ENCODE measurements around the gene CLTA.
"Not testable (repeated sequence)": the region's sequence is repeated elsewhere in the genome, so short reads cannot be mapped to it uniquely, and the experiment has no call there.

CLTA gene

DNA sequence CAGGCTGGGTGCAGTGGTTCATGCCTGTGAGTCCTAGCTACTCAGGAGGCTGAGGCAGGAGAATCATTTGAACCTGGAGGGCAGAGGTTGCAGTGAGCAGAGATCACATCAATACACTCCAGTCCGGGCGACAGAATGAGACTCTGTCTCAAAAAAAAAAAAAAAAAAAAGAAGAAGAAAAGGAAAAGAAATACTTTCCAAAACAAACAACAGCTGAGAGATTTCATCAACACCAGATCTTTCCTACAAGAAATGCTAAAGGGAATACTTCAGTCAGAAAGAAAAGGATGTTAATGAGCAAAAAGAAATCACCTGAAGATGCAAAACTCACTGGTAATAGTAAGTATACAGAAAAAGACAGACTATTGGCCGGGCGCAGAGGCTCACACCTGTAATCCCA, 13.2 kb upstream of the CLTA start:
- peaks cover 33% of the 10 kb centered on the region for H3K27me3 Mint-ChIP-seq
- DNase-seq, result no peak
- no peak overlapping the region for H3K4me3 Mint-ChIP-seq
- H3K4me1 Mint-ChIP-seq, result peaks cover 10% of the 10 kb centered on the region
- H3K27ac Mint-ChIP-seq, result no peak overlapping the region
- H3K9me3 Mint-ChIP-seq, result no peaks in the 10 kb centered on the region
- CTCF ChIA-PET, result interaction anchor here (0.7 kb wide), 2 partner anchors 76 to 132 kb away, joined by 3 to 4 read pairs; no protein-coding TSS in a partner anchor
- H3K36me3 Mint-ChIP-seq, result no peaks in the 10 kb centered on the region

DNA sequence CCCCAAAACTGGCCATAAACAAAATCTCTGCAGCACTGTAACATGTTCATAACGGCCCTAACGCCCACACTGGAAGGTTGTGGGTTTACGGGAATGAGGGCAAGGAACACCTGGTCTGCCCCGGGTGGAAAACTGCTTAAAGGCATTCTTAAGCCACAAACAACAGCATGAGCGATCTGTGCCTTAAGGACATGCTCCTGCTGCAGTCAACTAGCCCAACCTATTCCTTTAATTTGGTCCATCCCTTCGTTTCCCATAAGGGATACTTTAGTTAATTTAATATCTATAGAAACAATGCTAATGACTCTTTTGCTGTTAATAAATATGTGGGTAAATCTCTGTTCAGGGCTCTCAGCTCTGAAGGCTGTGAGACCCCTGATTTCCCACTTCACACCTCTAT, 10.5 kb upstream of the CLTA start:
- H3K36me3 Mint-ChIP-seq, H3K9me3 Mint-ChIP-seq, H3K4me1 Mint-ChIP-seq, H3K27ac Mint-ChIP-seq, DNase-seq, H3K4me3 Mint-ChIP-seq: not testable (repeated sequence)
- CTCF ChIA-PET, result interaction anchor here (0.7 to 1.1 kb wide), 3 partner anchors 10 to 863 kb away, joined by 3 to 4 read pairs (median 4); partner anchors contain the start of gene CLTA
- H3K27me3 Mint-ChIP-seq, result peaks cover 13% of the 10 kb centered on the region

DNA sequence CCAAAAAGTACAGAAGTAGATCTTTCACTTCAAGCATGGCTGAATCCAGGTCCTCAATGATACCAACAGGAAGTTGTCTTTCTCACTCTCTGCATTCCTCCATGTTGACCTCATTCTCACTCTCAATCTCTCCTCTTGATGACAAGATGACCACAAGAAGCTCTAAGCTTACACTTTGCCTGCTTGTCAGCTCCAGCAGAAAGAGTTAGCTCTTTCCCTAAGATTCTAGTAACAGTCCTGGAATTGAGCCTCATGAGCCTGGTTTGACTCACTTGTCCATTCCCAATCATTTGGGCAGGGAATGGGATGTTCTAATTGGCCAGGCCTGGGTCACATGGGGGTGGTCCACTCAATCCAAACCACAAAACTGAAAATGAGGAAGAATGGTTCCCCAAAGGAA, 3.3 kb upstream of the CLTA start:
- CTCF ChIA-PET, result interaction anchor here (0.9 kb wide), 1 partner anchor 31 kb away, joined by 3 read pairs; no protein-coding TSS in a partner anchor
- H3K9me3 Mint-ChIP-seq, result no peaks in the 10 kb centered on the region
- peaks cover 19% of the 10 kb centered on the region for H3K27me3 Mint-ChIP-seq
- no peak for DNase-seq
- H3K27ac Mint-ChIP-seq, result no peak overlapping the region
- H3K36me3 Mint-ChIP-seq, result peaks cover 6% of the 10 kb centered on the region
- peaks cover 20% of the 10 kb centered on the region for H3K4me1 Mint-ChIP-seq
- no peak overlapping the region for H3K4me3 Mint-ChIP-seq

DNA sequence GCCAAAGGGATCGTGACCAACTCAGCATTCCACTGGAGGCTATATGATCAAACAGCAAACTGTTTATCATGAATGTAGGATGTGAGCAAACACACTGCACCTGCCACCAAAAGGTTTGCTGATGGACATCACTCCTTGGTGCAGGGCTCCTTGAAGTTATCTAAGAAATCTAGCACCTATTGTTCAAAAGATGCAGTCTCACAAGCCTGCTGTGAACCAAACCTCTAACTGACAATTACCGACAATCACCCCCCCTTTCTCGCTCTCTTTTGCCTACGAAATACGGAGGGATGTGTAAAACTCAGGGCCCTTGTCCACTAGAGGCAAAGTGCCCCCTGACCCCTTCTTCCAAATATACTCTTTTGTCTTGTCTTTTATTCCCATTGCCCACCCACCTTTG, 2.5 kb upstream of the CLTA start:
- Mint-ChIP-seq H3K9me3 (no peaks in the 10 kb centered on the region), H3K4me3 (no peak overlapping the region), H3K4me1 (peaks cover 28% of the 10 kb centered on the region), H3K27ac (no peak overlapping the region), H3K36me3 (peaks cover 6% of the 10 kb centered on the region), H3K27me3 (peaks cover 19% of the 10 kb centered on the region)
- DNase-seq, result no peak
- CTCF ChIA-PET, result interaction anchor here (1.6 to 2.6 kb wide), 2 partner anchors 14 to 21 kb away, joined by 5 to 8 read pairs; no protein-coding TSS in a partner anchor

DNA sequence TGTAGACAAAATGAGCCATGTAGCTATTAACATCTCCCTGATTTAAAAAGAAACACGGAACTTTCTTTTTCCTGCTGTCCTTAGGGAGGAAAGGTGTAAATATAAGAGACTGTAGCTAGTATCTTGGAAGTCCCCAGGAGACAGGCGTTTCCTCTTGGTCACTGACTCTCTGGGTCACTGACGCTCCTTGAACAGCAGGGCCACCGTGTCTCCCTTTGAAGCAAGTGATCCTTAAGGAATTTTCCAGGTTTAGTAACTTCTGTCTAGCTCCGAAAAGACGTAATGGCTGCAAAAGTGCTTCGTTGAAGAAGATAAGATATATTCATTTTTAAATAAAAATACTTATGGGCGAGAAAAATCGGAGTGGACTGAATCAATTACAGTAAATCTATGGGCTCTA, 745 bp upstream of the CLTA start:
- H3K27me3 Mint-ChIP-seq, result peaks cover 19% of the 10 kb centered on the region
- CTCF ChIA-PET, result interaction anchor here (0.6 to 3.1 kb wide), 23 partner anchors 8 to 539 kb away, joined by 3 to 18 read pairs (median 4); partner anchors contain the start of genes CCIN and GLIPR2
- no peak for DNase-seq
- H3K27ac Mint-ChIP-seq, result no peak overlapping the region
- H3K4me3 Mint-ChIP-seq, result peak overlapping the region; percentile 92
- H3K4me1 Mint-ChIP-seq, result peaks cover 44% of the 10 kb centered on the region
- H3K36me3 Mint-ChIP-seq, result peaks cover 20% of the 10 kb centered on the region
- H3K9me3 Mint-ChIP-seq, result no peaks in the 10 kb centered on the region

DNA sequence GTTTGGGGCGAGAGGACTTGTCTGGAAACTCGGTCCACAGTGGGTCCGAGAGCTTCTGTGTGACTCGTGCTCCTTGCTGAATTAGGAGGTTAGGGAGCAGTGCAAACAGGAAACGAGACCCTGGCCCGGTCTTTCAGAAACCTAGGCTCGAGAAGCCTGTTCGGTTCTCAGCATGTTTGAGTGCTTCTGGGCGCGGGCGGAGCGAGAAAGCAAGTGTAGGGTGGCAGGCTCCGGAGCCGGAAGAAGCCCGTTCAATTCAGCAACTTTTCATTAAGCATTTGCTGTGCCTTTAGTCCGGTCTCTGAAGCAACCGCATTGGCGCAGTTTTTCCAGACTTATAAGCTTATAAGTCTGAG, 547 bp downstream of the CLTA start:
- peaks cover 48% of the 10 kb centered on the region for H3K4me1 Mint-ChIP-seq
- CTCF ChIA-PET, result interaction anchor here (0.8 to 3.1 kb wide), 12 partner anchors 9 to 538 kb away, joined by 3 to 18 read pairs (median 4); no protein-coding TSS in a partner anchor
- peak overlapping the region; percentile 92 for H3K4me3 Mint-ChIP-seq

DNA sequence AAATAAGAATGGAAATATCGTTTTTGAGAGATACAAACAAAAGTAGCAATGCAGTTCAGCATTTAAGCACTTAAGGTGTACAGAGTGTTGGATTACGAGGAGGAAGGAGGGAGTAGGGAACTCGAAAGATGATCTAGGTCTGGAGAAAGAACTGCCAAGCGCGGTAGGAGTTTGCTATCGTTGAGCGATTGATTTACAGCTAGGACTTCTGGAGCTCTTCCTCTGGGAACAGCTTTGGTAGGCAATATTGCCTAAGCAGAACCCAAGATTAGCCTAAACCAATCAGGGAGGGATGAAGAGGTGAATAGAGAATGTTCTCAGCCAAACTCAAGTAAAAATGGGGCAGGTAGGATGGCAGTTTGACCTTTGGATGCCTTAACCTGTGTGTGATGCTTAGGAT, 965 bp downstream of the CLTA start:
- CTCF ChIA-PET, result interaction anchor here (0.9 to 3.1 kb wide), 7 partner anchors 11 to 537 kb away, joined by 3 to 18 read pairs (median 4); no protein-coding TSS in a partner anchor
- peaks cover 14% of the 10 kb centered on the region for H3K27me3 Mint-ChIP-seq
- H3K27ac Mint-ChIP-seq, result peak overlapping the region; percentile 91
- H3K9me3 Mint-ChIP-seq, result no peaks in the 10 kb centered on the region
- peaks cover 28% of the 10 kb centered on the region for H3K36me3 Mint-ChIP-seq
- DNase-seq, result no peak
- peaks cover 48% of the 10 kb centered on the region for H3K4me1 Mint-ChIP-seq
- H3K4me3 Mint-ChIP-seq, result peak overlapping the region; percentile 92

More for the DNA sequence above, 547 bp downstream of the CLTA start:
- Mint-ChIP-seq H3K36me3 (peaks cover 26% of the 10 kb centered on the region), H3K27me3 (peaks cover 15% of the 10 kb centered on the region), H3K9me3 (no peaks in the 10 kb centered on the region), H3K27ac (peak overlapping the region; percentile 91)
- peak; percentile 66 for DNase-seq

DNA sequence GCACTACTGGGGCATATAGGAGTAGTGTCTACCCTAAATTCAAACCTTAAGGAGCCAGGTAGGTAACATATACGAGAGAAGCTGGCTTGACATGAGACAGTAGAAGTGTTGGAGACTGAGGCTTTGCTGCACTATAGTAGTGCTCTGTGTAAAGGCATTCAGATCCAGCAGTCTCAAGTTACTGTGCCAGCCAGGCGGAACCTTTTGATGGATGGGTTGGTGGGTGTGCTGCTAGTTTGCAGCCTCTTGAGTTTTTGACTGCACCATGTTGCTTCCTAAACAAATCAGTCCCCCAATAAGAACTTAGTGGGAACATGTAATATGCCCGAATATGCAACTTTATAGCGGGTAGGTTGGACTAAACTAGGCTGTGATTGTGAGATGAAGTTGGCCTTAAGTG, 1.5 kb downstream of the CLTA start:
- H3K36me3 Mint-ChIP-seq, result peaks cover 30% of the 10 kb centered on the region

DNA sequence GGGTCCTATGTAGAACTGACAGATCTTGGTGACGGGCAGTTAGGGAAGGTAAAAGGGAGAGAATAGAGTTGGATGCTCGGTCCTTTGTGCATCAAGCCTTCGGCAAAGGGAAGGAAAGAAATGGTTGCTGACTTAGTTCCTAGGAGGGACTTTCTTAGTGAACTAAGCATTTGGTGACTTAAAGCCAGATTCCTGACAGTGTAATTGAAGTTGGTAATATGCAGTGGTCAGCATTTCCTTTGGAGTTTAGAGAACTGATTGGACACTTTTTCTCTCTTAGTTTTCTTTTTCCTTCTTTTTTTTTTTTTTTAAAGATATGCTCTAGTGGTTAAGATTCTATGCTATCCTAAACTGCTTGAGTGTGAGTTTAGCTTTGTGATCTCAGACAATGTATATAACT, 2.3 kb downstream of the CLTA start:
- Mint-ChIP-seq H3K4me1 (peaks cover 50% of the 10 kb centered on the region), H3K27ac (peak overlapping the region; percentile 38), H3K27me3 (peaks cover 6% of the 10 kb centered on the region), H3K36me3 (peaks cover 35% of the 10 kb centered on the region), H3K9me3 (no peaks in the 10 kb centered on the region), H3K4me3 (peak overlapping the region; percentile 92)
- no peak for DNase-seq
- CTCF ChIA-PET, result interaction anchor here (1.2 to 2.1 kb wide), 2 partner anchors 89 to 136 kb away, joined by 3 to 5 read pairs; no protein-coding TSS in a partner anchor

More for the DNA sequence above, 1.5 kb downstream of the CLTA start:
- H3K9me3 Mint-ChIP-seq, result no peaks in the 10 kb centered on the region
- CTCF ChIA-PET, result interaction anchor here (0.9 to 2.1 kb wide), 4 partner anchors 11 to 137 kb away, joined by 3 to 7 read pairs (median 4); no protein-coding TSS in a partner anchor
- H3K4me1 Mint-ChIP-seq, result peaks cover 49% of the 10 kb centered on the region
- no peak overlapping the region for H3K27ac Mint-ChIP-seq
- no peak for DNase-seq
- peaks cover 14% of the 10 kb centered on the region for H3K27me3 Mint-ChIP-seq
- H3K4me3 Mint-ChIP-seq, result peak overlapping the region; percentile 92

DNA sequence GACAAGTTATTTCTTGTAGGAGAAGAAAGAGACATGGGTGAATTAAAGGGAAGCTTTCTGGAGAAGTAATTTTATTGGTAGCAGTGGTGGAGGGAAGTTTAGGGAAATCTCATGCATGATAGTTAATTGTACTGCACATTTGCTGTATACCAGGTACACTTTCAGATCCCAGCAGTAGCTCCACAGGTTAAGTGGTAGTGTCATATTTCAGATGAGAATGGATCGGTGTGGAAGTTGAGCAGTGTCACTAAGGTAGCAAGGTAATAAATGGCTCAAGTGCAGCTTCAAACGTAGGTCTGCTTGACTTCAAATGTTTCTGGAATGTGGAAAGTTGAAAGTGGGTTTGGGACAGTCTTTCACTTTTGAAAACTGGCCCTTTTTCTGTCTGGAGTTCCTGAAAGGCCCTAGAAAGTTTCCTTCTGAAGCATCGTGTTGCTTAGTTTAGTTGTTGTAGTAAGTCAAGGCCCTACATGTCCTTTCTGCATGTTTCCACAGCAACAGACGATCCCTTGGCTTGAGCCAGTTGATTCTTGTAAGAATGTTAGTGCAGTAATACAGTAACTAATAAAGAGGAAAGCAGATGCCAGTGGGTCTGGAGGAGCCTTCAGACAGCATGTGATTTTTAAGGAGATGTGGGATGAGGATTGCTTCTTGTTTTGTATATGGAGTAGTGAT, 3.7 kb downstream of the CLTA start:
- Mint-ChIP-seq H3K27me3 (no peaks in the 10 kb centered on the region), H3K4me3 (peak overlapping the region; percentile 16), H3K27ac (no peak overlapping the region), H3K4me1 (peaks cover 49% of the 10 kb centered on the region), H3K36me3 (peaks cover 39% of the 10 kb centered on the region), H3K9me3 (no peaks in the 10 kb centered on the region)
- CTCF ChIA-PET, result interaction anchor here (0.8 to 2.1 kb wide), 2 partner anchors 8 to 134 kb away, joined by 3 to 5 read pairs; no protein-coding TSS in a partner anchor
- DNase-seq, result no peak

DNA sequence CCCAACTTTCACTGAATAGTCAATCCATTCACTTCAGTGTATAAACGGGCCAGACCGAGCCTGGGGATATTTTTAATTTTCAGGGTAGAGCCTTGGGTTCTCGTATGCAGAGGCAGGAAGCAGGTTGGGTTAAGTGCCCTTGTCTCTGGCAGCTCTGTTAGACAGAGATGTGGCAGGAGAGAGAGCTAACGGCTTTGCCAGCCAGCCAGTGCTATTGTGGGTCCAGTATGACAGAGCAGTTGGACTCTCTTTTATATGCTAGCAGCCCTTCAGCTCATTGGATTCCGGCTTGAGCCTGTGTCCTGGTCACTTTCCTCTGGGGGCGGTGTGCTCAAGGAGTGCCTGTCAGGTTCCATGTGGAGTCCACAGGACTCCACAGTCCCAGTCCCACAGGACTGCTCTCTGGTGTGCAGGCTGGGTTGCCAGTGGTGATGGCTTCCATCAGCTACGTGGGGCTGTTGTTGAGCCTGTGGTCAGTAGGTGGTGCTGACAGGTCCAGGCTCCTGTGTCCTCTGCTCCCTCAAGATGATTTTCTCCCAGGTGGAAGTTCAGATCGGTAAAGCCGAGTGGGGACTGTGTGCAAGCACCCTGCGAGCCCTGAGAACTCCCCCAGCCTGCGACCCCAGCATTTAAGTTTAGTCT, 14.3 kb downstream of the CLTA start:
- CTCF ChIA-PET, result interaction anchor here (0.7 to 0.9 kb wide), 2 partner anchors 16 to 44 kb away, joined by 3 read pairs; no protein-coding TSS in a partner anchor
- no peaks in the 10 kb centered on the region for H3K27me3 Mint-ChIP-seq
- H3K27ac Mint-ChIP-seq, result no peak overlapping the region
- DNase-seq, result no peak
- H3K36me3 Mint-ChIP-seq, result peaks cover 65% of the 10 kb centered on the region
- no peak overlapping the region for H3K4me3 Mint-ChIP-seq
- no peaks in the 10 kb centered on the region for H3K9me3 Mint-ChIP-seq
- H3K4me1 Mint-ChIP-seq, result peaks cover 31% of the 10 kb centered on the region

DNA sequence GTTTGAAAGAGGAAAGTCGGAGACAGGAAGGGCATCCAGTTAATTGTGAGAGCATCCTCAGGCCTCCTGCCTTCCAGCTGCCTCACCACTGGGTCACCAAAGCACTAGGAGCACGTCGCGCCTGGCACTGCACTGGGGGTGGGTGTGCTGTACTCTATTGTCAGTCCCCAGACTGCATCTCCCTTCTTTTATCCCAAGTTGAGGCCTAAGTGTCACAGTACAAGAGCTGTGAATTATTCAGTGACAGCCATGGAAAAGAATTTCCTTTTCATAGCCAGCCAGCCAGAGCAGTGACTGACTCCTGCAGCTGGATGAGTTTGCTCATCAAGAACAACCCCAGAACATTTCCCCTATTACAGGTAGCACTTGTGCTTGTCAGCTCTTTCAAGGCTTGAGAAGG, 16.3 kb downstream of the CLTA start:
- Mint-ChIP-seq H3K27ac (no peak overlapping the region), H3K4me1 (peaks cover 31% of the 10 kb centered on the region), H3K9me3 (no peaks in the 10 kb centered on the region), H3K27me3 (no peaks in the 10 kb centered on the region), H3K4me3 (no peak overlapping the region), H3K36me3 (peaks cover 80% of the 10 kb centered on the region)
- DNase-seq, result no peak
- CTCF ChIA-PET, result interaction anchor here (0.8 to 1.7 kb wide), 2 partner anchors 16 to 108 kb away, joined by 3 to 7 read pairs; partner anchors contain the start of gene CLTA

DNA sequence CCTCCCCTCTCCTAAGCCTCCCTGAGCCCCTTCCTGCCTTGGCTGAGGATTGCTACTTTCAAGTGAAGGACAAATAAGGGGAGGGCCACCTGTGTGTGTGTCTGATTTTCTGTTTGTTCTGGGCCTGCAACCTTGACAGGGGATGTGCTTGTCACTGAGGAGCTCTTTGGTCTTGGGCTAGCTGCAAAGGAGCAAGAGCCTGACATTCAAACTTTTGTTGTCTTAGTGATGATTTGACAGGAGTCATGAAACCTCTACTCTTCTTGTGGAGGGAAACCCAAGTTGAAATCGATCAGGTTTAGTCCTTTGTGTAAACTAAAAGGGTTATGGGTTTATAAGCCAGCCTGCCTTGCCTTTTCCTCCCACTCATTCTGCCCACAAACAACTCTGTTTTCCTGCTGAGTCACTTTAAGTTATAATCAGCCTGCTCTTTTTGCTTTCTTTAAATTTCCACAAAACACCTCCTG, 16.9 kb downstream of the CLTA start:
- no peaks in the 10 kb centered on the region for H3K27me3 Mint-ChIP-seq
- H3K9me3 Mint-ChIP-seq, result no peaks in the 10 kb centered on the region
- peaks cover 77% of the 10 kb centered on the region for H3K36me3 Mint-ChIP-seq
- H3K27ac Mint-ChIP-seq, result peak overlapping the region; percentile 44
- H3K4me3 Mint-ChIP-seq, result no peak overlapping the region
- H3K4me1 Mint-ChIP-seq, result peaks cover 31% of the 10 kb centered on the region
- CTCF ChIA-PET, result interaction anchor here (0.8 to 1.7 kb wide), 3 partner anchors 16 to 108 kb away, joined by 3 to 7 read pairs (median 4); partner anchors contain the start of gene CLTA
- DNase-seq, result no peak

All from activated naive CD4-positive, alpha-beta T cell treated with anti-CD3 and anti-CD28 coated beads, Interleukin-2, amount 10 ng/mL, durations not matched to agents 7 days and 5 days (primary cell).